HL-60 (cell line): Measurements from ENCODE around the gene APBA2.

Source experiments
- DNase-seq, 2 experiments: peaks; one replicate each; pipeline ENCODE4 v3.0.0-alpha.2; 2010 to 2020; ENCODE audit warnings: low read depth in 1 of 2, low spot score in 1 of 2
- H3K27ac ChIP-seq: fragments of 250-450 bp; sonication (Bioruptor Pico); replicated peaks from 2 replicates; pipeline ENCODE4 v1.5.1; 2020; ENCODE audit warnings: mild to moderate bottlenecking, moderate library complexity
- H3K27me3 ChIP-seq: fragments of 250-450 bp; sonication (Bioruptor Pico); 2 replicates; pipeline ENCODE4 v1.5.1; 2021; ENCODE audit warnings: mild to moderate bottlenecking, moderate library complexity; ENCODE audit not compliant: insufficient read depth, poor library complexity, severe bottlenecking
- H3K4me3 ChIP-seq: replicated peaks from 2 replicates; pipeline ENCODE4 v1.5.1; 2011; ENCODE audit warnings: mild to moderate bottlenecking, control low read depth, low read length; ENCODE audit not compliant: insufficient read depth
- GABPA ChIP-seq: IDR thresholded peaks from 2 replicates; pipeline ENCODE4 v1.6.1; 2012; ENCODE audit warnings: low read depth
- POLR2AphosphoS5 ChIP-seq: IDR thresholded peaks from 2 replicates; pipeline ENCODE4 v1.6.1; 2012; ENCODE audit warnings: low read depth
- SPI1 ChIP-seq: IDR thresholded peaks from 2 replicates; pipeline ENCODE4 v1.6.1; 2012; ENCODE audit warnings: low read depth, mild to moderate bottlenecking, borderline replicate concordance
- TF ChIP-seq, protein P1 (sequence below): IDR thresholded peaks from 2 replicates; pipeline ENCODE4 v1.6.1; 2012; ENCODE audit warnings: low read depth; ENCODE audit not compliant: insufficient replicate concordance
- TF ChIP-seq, protein P2 (sequence below): IDR thresholded peaks from one replicate; pipeline ENCODE4 v1.5.1; 2011; ENCODE audit warnings: low read length, control low read depth, inconsistent platforms; ENCODE audit not compliant: insufficient read depth

The APBA2 gene

DNA sequence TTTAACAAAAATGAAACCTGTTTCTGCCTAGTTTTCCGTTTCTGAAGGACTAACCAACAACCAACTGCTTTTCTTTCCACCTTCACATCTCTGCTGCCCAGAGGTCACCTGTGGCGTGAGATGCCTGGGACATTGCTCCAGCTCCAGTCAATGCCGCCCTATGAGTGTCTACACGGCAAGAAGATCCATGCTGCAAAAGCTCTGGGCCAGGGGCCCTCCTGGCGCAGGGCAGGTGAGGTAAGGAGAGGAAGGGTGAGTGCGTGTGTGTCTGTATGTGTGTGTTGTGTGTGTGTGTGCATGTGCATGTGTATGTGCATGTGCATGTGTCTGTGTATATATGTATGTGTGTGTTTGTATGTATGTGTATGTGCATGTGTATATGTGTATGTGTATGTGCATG lies 252.5 kb downstream of the APBA2 start:
- H3K27me3 ChIP-seq, result no peaks in the 10 kb centered on the region
- H3K4me3 ChIP-seq, result no peak overlapping the region
- no peak for DNase-seq
- H3K27ac ChIP-seq, result no peak overlapping the region
- TF ChIP-seq, protein P1, sequence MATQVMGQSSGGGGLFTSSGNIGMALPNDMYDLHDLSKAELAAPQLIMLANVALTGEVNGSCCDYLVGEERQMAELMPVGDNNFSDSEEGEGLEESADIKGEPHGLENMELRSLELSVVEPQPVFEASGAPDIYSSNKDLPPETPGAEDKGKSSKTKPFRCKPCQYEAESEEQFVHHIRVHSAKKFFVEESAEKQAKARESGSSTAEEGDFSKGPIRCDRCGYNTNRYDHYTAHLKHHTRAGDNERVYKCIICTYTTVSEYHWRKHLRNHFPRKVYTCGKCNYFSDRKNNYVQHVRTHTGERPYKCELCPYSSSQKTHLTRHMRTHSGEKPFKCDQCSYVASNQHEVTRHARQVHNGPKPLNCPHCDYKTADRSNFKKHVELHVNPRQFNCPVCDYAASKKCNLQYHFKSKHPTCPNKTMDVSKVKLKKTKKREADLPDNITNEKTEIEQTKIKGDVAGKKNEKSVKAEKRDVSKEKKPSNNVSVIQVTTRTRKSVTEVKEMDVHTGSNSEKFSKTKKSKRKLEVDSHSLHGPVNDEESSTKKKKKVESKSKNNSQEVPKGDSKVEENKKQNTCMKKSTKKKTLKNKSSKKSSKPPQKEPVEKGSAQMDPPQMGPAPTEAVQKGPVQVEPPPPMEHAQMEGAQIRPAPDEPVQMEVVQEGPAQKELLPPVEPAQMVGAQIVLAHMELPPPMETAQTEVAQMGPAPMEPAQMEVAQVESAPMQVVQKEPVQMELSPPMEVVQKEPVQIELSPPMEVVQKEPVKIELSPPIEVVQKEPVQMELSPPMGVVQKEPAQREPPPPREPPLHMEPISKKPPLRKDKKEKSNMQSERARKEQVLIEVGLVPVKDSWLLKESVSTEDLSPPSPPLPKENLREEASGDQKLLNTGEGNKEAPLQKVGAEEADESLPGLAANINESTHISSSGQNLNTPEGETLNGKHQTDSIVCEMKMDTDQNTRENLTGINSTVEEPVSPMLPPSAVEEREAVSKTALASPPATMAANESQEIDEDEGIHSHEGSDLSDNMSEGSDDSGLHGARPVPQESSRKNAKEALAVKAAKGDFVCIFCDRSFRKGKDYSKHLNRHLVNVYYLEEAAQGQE, result no peak
- TF ChIP-seq GABPA (no peak), POLR2AphosphoS5 (no peak)

DNA sequence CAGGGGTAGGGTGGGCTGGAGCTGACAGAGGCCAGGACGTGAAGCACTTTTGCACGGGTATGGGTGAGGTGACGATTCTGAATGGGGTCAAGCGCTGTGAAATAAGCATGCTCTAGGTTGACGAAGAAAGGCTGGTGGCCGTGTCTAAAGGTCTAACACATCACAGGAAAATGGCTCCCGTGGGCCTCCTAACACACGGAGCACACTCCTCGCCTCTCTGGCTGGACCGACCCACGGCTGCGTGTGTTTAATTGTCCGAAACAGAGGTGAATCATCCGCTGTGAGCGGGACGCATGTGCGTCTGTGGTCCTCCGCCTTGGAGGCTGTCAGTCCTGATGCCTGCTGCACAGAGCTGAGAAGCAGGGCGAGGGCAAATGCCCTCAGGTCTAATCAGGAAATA lies 253.3 kb downstream of the APBA2 start:
- H3K27me3 ChIP-seq, result no peaks in the 10 kb centered on the region
- no peak overlapping the region for H3K27ac ChIP-seq
- TF ChIP-seq, protein P1, result no peak
- no peak for TF ChIP-seq SPI1
- TF ChIP-seq, protein P2, sequence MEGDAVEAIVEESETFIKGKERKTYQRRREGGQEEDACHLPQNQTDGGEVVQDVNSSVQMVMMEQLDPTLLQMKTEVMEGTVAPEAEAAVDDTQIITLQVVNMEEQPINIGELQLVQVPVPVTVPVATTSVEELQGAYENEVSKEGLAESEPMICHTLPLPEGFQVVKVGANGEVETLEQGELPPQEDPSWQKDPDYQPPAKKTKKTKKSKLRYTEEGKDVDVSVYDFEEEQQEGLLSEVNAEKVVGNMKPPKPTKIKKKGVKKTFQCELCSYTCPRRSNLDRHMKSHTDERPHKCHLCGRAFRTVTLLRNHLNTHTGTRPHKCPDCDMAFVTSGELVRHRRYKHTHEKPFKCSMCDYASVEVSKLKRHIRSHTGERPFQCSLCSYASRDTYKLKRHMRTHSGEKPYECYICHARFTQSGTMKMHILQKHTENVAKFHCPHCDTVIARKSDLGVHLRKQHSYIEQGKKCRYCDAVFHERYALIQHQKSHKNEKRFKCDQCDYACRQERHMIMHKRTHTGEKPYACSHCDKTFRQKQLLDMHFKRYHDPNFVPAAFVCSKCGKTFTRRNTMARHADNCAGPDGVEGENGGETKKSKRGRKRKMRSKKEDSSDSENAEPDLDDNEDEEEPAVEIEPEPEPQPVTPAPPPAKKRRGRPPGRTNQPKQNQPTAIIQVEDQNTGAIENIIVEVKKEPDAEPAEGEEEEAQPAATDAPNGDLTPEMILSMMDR, result no peak
- no peak for TF ChIP-seq POLR2AphosphoS5
- TF ChIP-seq GABPA, result no peak
- no peak for DNase-seq
- no peak overlapping the region for H3K4me3 ChIP-seq

DNA sequence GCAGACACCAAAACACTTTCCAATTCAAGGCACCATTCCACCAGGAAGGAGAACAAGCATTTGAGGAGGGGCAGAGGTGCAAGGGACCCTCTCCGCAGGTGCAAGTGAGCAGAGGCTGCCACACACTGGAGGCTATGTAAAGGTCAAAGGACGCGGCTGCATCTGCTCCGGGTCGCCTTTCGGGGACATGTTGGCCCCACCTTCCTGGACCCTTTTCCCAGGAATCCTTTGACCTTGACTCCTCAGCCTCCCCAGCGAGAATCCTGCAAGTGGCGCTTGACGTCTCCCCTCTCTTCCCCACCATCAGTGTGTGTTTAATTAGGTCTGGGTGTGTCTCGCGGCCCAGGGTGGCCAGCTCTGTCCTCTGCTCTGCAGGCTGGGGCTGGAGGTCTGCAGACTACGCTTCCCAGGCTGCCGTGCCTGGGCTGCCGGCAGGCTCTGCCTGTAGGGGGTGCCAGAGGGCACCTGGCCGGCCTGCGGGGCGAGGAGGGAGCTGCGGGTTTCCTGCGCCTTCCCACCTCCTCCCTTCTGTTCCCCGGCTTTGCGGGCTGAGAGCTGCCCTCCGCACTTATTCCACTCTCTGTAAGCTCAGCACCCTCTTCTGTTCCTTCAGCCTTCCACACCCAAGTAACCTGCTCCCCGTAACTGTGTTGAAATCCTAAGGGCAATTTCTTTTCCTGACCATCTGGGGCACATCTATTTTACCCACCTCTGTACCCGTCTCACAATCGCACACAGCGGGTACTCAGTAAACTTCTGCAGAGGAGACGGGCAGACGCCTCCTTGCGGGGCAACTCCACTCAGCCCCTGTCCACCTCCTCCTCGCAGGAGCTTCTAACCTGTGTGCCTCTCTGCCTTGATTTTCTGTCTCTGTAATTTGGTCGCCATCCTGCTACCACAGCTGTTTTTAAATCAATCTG lies 254.0 kb downstream of the APBA2 start:
- H3K4me3 ChIP-seq, result no peak overlapping the region
- no peaks in the 10 kb centered on the region for H3K27me3 ChIP-seq
- H3K27ac ChIP-seq, result no peak overlapping the region
- TF ChIP-seq SPI1 (no peak), POLR2AphosphoS5 (no peak), GABPA (no peak)
- TF ChIP-seq, protein P1, result no peak
- TF ChIP-seq, protein P2, result peak; percentile 81
- DNase-seq, result peak; percentile 8 to 14
